Activated naive CD8-positive, alpha-beta T cell (primary cell): ENCODE data around the gene SEC23B.
"Not testable (repeated sequence)": the region's sequence is repeated elsewhere in the genome, so short reads cannot be mapped to it uniquely, and the experiment has no call there.

Experiments used
- H3K27ac Mint-ChIP-seq: one replicate; pipeline ENCODE4 v1.8.0; 2021; ENCODE audit warnings: mixed read lengths
- H3K27me3 Mint-ChIP-seq: one replicate; pipeline ENCODE4 v1.8.0; 2021; ENCODE audit warnings: mixed read lengths
- H3K36me3 Mint-ChIP-seq: one replicate; pipeline ENCODE4 v1.8.0; 2021; ENCODE audit warnings: mixed read lengths
- H3K4me1 Mint-ChIP-seq: one replicate; pipeline ENCODE4 v1.8.0; 2021; ENCODE audit warnings: low read depth, mixed read lengths
- H3K4me3 Mint-ChIP-seq: one replicate; pipeline ENCODE4 v1.8.0; 2021; ENCODE audit warnings: mild to moderate bottlenecking, mixed read lengths
- H3K9me3 Mint-ChIP-seq: one replicate; pipeline ENCODE4 v1.8.0; 2021; ENCODE audit warnings: low read depth, mixed read lengths

The SEC23B gene

GRCh38 chr20:18507218-18508191 is at the start of gene SEC23B:
SEC23B (plus strand) TSS chr20:18507940; CDS start chr20:18510836, 2,896 bp downstream.
- Mint-ChIP-seq H3K27me3 (no peaks in the 10 kb centered on the region), H3K9me3 (no peaks in the 10 kb centered on the region), H3K4me1 (peaks cover 41% of the 10 kb centered on the region), H3K36me3 (peaks cover 7% of the 10 kb centered on the region), H3K4me3 (peak within 1 kb of the TSS; percentile 100), H3K27ac (peak within 1 kb of the TSS; percentile 100)

DNA sequence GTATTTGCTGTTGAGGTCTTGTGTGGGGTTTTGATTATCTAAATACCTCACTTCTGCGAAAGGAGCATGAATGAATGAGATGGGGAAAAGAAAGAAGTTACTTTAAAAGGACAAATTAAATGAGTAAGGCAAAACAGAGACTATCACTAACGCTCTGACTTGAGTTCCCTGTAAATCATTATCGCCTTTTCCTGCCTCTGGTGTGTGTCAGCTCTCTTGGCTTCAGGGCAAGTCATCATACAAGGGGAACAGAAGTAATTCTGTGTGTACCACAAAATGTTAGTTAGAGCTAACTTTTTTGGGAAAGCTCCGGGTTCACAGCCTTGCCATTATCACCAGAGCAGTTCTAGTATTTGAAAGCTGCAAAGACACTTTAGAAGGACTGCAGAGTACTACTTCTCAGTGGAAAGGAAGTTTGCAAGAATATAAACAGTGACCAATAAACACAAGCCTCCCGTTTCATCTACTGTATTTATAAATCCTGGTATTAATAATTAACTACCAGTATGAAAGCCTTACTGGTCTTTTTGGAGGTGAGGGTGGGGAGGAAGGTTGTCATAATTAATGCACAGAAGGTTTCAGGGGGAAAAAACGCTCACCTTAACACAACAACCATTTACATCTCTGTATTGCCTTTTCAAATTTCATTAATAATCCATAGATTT is 42.1 kb upstream of the SEC23B start:
- peak overlapping the region; percentile 98 for H3K4me3 Mint-ChIP-seq
- peaks cover 2% of the 10 kb centered on the region for H3K36me3 Mint-ChIP-seq
- H3K4me1 Mint-ChIP-seq, result peaks cover 24% of the 10 kb centered on the region
- H3K27ac Mint-ChIP-seq, result peak overlapping the region; percentile 46
- H3K9me3 Mint-ChIP-seq, result no peaks in the 10 kb centered on the region
- H3K27me3 Mint-ChIP-seq, result no peaks in the 10 kb centered on the region

GRCh38 chr20:18466574-18466893 is 41.2 kb upstream of the SEC23B start:
- no peaks in the 10 kb centered on the region for H3K27me3 Mint-ChIP-seq
- H3K27ac Mint-ChIP-seq, result peak overlapping the region; percentile 97
- H3K9me3 Mint-ChIP-seq, result no peaks in the 10 kb centered on the region
- peak overlapping the region; percentile 98 for H3K4me3 Mint-ChIP-seq
- H3K4me1 Mint-ChIP-seq, result peaks cover 24% of the 10 kb centered on the region
- peaks cover 2% of the 10 kb centered on the region for H3K36me3 Mint-ChIP-seq

GRCh38 chr20:18466894-18467730 is 40.6 kb upstream of the SEC23B start, which contains the start of the genes DZANK1 and POLR3F:
DZANK1 (minus strand) TSS chr20:18467030; CDS start chr20:18465358, 1,672 bp downstream.
POLR3F (plus strand) TSS chr20:18467390; CDS start chr20:18467507, 117 bp downstream.
- Mint-ChIP-seq H3K27ac (peak within 1 kb of the TSS; percentile 97), H3K27me3 (no peaks in the 10 kb centered on the region), H3K36me3 (peaks cover 2% of the 10 kb centered on the region), H3K9me3 (no peaks in the 10 kb centered on the region), H3K4me1 (peaks cover 24% of the 10 kb centered on the region), H3K4me3 (peak within 1 kb of the TSS; percentile 98)

- no peaks in the 10 kb centered on the region for H3K9me3 Mint-ChIP-seq
- no peak overlapping the region for H3K27ac Mint-ChIP-seq
- H3K4me3 Mint-ChIP-seq, result no peak overlapping the region
- H3K27me3 Mint-ChIP-seq, result no peaks in the 10 kb centered on the region
- H3K36me3 Mint-ChIP-seq, result peaks cover 15% of the 10 kb centered on the region
- no peaks in the 10 kb centered on the region for H3K4me1 Mint-ChIP-seq
Measured at GRCh38 chr20:18477218-18477617, 30.5 kb upstream of the SEC23B start.

DNA sequence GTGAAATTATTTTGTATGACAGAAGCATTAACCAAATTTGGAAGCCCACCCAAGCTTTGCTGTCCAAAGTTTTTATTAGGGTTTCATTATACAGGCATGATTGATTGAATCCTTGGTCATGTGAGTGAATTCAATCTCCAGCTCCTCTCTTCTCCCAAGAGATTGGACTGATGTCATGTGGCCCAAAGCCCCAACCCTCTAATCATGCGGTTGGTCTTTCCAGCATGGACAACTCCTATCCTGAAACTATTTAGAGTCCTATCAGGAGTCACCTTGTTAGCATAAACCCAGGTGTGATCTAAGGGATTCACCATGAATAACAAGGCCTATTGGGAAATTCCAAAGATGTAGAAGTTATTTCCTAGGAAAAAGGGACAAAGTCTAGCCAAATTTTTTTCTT is 29.9 kb upstream of the SEC23B start:
- H3K9me3 Mint-ChIP-seq, result no peaks in the 10 kb centered on the region
- no peaks in the 10 kb centered on the region for H3K27me3 Mint-ChIP-seq
- H3K27ac Mint-ChIP-seq, result no peak overlapping the region
- no peaks in the 10 kb centered on the region for H3K4me1 Mint-ChIP-seq
- H3K36me3 Mint-ChIP-seq, result peaks cover 15% of the 10 kb centered on the region
- no peak overlapping the region for H3K4me3 Mint-ChIP-seq

GRCh38 chr20:18481596-18481995 is 26.1 kb upstream of the SEC23B start:
- peaks cover 2% of the 10 kb centered on the region for H3K36me3 Mint-ChIP-seq
- no peak overlapping the region for H3K27ac Mint-ChIP-seq
- no peaks in the 10 kb centered on the region for H3K9me3 Mint-ChIP-seq
- H3K4me1 Mint-ChIP-seq, result no peaks in the 10 kb centered on the region
- no peaks in the 10 kb centered on the region for H3K27me3 Mint-ChIP-seq
- H3K4me3 Mint-ChIP-seq, result no peak overlapping the region

GRCh38 chr20:18488301-18488700 is 19.4 kb upstream of the SEC23B start:
- Mint-ChIP-seq H3K27ac (no peak overlapping the region), H3K4me3 (no peak overlapping the region), H3K36me3 (peaks cover 10% of the 10 kb centered on the region)

DNA sequence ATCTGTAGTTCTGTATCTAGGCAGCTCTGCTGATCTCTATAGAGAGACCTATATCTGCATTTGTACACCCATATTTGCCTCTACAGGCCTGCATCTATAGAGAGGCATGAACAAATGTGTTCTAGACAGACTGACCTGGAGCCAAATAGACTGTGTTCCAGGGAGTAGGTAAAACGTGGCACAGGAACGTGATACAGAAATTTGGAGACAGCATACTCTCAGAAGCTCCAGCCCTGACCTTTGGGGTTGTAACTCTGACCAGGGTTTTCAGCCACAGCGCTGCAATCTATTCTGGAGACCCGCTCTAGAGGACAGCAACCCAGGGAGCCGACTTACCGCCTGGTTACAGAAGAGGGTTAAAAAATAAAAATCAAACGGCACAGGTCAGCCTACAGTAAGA is 11.7 kb upstream of the SEC23B start:
- Mint-ChIP-seq H3K27ac (no peak overlapping the region), H3K9me3 (no peaks in the 10 kb centered on the region), H3K27me3 (no peaks in the 10 kb centered on the region), H3K4me1 (peaks cover 18% of the 10 kb centered on the region), H3K36me3 (peaks cover 12% of the 10 kb centered on the region), H3K4me3 (peak overlapping the region; percentile 97)

More at GRCh38 chr20:18488301-18488700, 19.4 kb upstream of the SEC23B start:
- no peaks in the 10 kb centered on the region for H3K27me3 Mint-ChIP-seq
- H3K4me1 Mint-ChIP-seq, result peaks cover 1% of the 10 kb centered on the region
- H3K9me3 Mint-ChIP-seq, result no peaks in the 10 kb centered on the region

DNA sequence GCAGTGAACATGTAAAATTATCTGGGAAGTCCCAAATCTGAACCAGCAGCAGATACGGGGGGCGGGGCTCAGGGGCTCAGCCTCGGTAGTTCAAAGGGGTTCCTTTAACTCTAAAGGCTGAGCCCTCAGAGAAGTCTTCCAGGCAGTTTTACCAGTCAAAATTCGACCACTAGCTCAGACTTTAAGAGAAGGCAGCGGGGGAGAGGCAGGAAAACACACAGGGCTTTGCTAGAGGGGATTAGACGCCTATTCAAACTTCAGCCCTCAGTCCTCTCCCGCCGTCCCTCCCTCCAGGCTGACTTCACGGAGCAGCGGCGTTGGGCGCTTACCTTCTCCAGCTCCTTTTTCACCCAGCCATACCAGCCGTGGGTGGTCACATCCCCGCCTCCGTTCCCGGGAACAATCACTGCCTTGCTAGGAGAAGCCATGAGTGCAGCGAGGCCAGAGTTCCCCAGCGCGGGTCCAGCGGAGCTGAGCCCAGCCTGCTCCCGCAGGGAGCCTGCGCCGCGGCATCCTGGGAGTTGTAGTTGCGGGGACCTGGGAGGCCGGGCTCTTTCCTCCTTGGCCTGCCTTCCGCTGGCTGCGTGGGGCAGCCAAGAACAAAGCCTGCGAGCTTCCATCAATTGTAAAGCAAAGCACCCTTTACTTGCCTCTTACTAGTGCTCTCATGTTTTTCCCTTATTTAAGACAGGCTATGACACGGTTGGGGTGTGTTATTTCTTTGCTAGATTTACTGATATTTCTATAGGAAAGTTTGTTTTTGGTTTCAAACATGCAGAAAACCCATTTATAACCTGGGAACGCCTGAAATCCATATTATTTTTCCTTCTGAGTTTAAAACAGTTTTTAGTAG is 10.8 kb upstream of the SEC23B start, which contains the start of gene RBBP9:
Gene RBBP9, minus strand, starts transcription at position 486 of the 853 bp plus-strand sequence. Its CDS starts 58 bp downstream, at position 428.
- no peaks in the 10 kb centered on the region for H3K9me3 Mint-ChIP-seq
- no peaks in the 10 kb centered on the region for H3K27me3 Mint-ChIP-seq

DNA sequence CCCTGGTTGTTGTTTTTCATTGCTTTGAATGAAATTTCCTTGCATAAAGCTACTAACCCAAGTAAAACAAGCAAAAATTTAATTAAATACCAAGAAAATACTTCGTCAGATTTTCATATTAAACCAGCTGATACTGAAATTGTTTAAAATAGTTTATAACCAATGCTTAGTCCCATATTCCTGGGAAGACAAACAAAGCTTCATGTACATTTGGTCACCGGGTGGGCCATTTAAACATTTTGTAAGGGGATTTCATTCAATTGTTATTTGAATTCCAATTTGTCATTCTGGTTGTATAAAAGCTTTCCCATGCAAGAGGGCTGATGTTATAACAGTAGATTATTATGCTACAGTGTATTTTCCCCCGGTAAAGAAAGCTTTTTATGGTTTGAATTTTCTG is 10.1 kb upstream of the SEC23B start:
- Mint-ChIP-seq H3K4me3 (peak overlapping the region; percentile 97), H3K27me3 (peaks cover 3% of the 10 kb centered on the region), H3K9me3 (no peaks in the 10 kb centered on the region), H3K4me1 (peaks cover 18% of the 10 kb centered on the region), H3K27ac (peak overlapping the region; percentile 85), H3K36me3 (peaks cover 9% of the 10 kb centered on the region)

More for the DNA sequence above, 10.8 kb upstream of the SEC23B start, which contains the start of gene RBBP9:
- Mint-ChIP-seq H3K36me3 (peaks cover 12% of the 10 kb centered on the region), H3K4me3 (peak within 1 kb of the TSS; percentile 97), H3K27ac (peak within 1 kb of the TSS; percentile 85), H3K4me1 (peaks cover 18% of the 10 kb centered on the region)

- not testable (repeated sequence) for H3K36me3 Mint-ChIP-seq, H3K27me3 Mint-ChIP-seq, H3K4me3 Mint-ChIP-seq, H3K27ac Mint-ChIP-seq, H3K4me1 Mint-ChIP-seq, H3K9me3 Mint-ChIP-seq
Measured at GRCh38 chr20:18501672-18502071, 6.1 kb upstream of the SEC23B start.

DNA sequence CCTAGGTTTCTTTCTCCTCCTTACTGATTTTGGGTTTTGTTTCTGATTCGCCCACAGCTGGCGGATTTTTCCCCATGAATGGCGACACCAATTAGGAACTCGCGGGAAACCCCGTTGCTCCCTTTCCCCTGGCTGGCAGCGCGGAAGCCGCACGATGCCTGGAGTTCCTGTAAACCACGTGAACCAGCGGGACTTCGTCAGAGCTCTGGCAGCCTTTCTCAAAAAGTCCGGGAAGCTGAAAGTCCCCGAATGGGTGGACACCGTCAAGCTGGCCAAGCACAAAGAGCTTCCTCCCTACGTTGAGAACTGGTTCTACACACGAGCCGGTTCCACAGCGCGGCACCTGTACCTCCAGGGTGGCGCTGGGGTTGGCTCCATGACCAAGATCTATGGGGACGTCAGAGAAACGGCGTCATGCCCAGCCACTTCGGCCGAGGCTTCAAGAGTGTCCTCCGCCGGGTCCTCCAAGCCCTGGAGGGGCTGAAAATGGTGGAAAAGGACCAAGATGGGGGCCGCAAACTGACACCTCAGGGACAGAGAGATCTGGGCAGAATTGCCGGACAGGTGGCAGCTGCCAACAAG is 3.2 kb upstream of the SEC23B start:
- no peaks in the 10 kb centered on the region for H3K9me3 Mint-ChIP-seq
- H3K4me3 Mint-ChIP-seq, result no peak overlapping the region
- peaks cover 3% of the 10 kb centered on the region for H3K27me3 Mint-ChIP-seq
- H3K36me3 Mint-ChIP-seq, result peaks cover 3% of the 10 kb centered on the region
- H3K4me1 Mint-ChIP-seq, result peaks cover 23% of the 10 kb centered on the region
- no peak overlapping the region for H3K27ac Mint-ChIP-seq
